ENCODE measurements around the gene PATZ1. TPM values are rescaled to one million over a fixed set of nuclear protein-coding genes. Genes with fewer than 3 reads are reported as not detected.

The PATZ1 gene
- total RNA-seq, 4 donors from 2014 or later = 9.2 to 38.8 (median 25.1) TPM

- Histone ChIP-seq H3K4me3 (no peak overlapping the region), H3K9me3 (no peaks in the 10 kb centered on the region), H3K27ac (no peak overlapping the region), H3K4me1 (no peaks in the 10 kb centered on the region), H3K27me3 (no peaks in the 10 kb centered on the region), H3K36me3 (no peaks in the 10 kb centered on the region)
- no peak for DNase-seq
- intact Hi-C loops (cut with DNase I; ENCODE audit: low total_unique reads) = no loop called here
- no peak for TF ChIP-seq POLR2A (IDR thresholded peaks at IDR 0.05)
- TF ChIP-seq CTCF (IDR thresholded peaks at IDR 0.05) = no peak
These were observed 31.5 kb upstream of the PATZ1 start for GRCh38 chr22:31377612-31378011.

DNA sequence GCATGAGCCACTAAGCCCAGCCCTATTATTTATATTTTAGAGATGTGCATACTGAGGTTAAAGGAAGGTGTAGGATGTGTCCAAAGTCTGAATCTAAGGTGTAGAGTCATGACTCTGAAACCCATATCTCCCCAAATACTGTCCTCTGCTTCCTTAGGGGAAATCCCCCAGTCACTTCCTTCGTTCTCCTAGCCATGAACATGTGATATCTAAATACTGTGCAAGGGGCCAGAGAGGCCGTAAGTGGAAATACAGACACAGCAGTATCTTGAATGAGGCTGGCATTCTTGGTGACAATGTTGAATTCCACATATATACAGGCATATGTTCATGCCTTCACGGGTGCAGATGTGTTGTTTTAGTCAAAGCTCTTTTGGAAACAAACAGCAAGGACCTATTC, 21.3 kb upstream of the PATZ1 start:
- TF ChIP-seq CTCF (IDR thresholded peaks at IDR 0.05) = no peak
- no peak for TF ChIP-seq POLR2A (IDR thresholded peaks at IDR 0.05)
- H3K9me3 ChIP-seq = no peaks in the 10 kb centered on the region
- H3K27me3 ChIP-seq = no peaks in the 10 kb centered on the region
- intact Hi-C loops (cut with DNase I; ENCODE audit: low total_unique reads) = no loop called here
- no peak overlapping the region for H3K27ac ChIP-seq
- no peaks in the 10 kb centered on the region for H3K4me1 ChIP-seq
- DNase-seq = no peak
- H3K4me3 ChIP-seq = no peak overlapping the region
- H3K36me3 ChIP-seq = no peaks in the 10 kb centered on the region

GRCh38 chr22:31363885-31364465, 17.8 kb upstream of the PATZ1 start:
- no peak for TF ChIP-seq POLR2A (IDR thresholded peaks at IDR 0.05)
- Histone ChIP-seq H3K4me3 (no peak overlapping the region), H3K9me3 (no peaks in the 10 kb centered on the region), H3K36me3 (no peaks in the 10 kb centered on the region), H3K27me3 (no peaks in the 10 kb centered on the region), H3K27ac (no peak overlapping the region), H3K4me1 (no peaks in the 10 kb centered on the region)
- DNase-seq = no peak
- intact Hi-C loops (cut with DNase I; ENCODE audit: low total_unique reads) = no loop called here

- Histone ChIP-seq H3K9me3 (no peaks in the 10 kb centered on the region), H3K4me3 (no peak overlapping the region), H3K4me1 (no peaks in the 10 kb centered on the region), H3K36me3 (no peaks in the 10 kb centered on the region), H3K27me3 (no peaks in the 10 kb centered on the region), H3K27ac (no peak overlapping the region)
- no peak for TF ChIP-seq CTCF (IDR thresholded peaks at IDR 0.05)
- TF ChIP-seq POLR2A (IDR thresholded peaks at IDR 0.05) = no peak
- no peak for DNase-seq
- intact Hi-C loops (cut with DNase I; ENCODE audit: low total_unique reads) = no loop called here
These were observed 15.6 kb upstream of the PATZ1 start for GRCh38 chr22:31361743-31362142.

DNA sequence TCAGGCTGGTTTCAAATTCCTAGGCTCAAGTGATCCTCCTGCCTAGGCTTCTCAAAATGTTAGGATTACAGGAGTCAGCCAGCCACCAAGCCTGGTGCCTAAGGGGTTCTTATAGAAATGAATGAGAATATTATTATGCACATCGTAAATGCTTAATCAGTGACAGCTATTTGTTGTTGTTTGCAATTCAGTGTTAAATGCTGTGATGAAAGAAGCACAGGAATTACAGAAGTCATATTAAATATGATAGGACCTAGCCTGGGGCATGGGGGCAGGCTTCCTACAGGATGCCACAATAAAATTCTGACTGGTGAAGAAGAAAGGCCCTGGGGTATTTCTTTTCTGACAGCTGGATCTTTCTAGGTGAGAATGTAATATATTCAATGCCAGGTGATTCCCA, 13.9 kb upstream of the PATZ1 start:
- DNase-seq = no peak
- no peaks in the 10 kb centered on the region for H3K9me3 ChIP-seq
- no peaks in the 10 kb centered on the region for H3K4me1 ChIP-seq
- H3K4me3 ChIP-seq = no peak overlapping the region
- H3K27ac ChIP-seq = no peak overlapping the region
- H3K36me3 ChIP-seq = no peaks in the 10 kb centered on the region
- TF ChIP-seq POLR2A (IDR thresholded peaks at IDR 0.05) = no peak
- no peak for TF ChIP-seq CTCF (IDR thresholded peaks at IDR 0.05)
- intact Hi-C loops (cut with DNase I; ENCODE audit: low total_unique reads) = no loop called here
- H3K27me3 ChIP-seq = no peaks in the 10 kb centered on the region

DNA sequence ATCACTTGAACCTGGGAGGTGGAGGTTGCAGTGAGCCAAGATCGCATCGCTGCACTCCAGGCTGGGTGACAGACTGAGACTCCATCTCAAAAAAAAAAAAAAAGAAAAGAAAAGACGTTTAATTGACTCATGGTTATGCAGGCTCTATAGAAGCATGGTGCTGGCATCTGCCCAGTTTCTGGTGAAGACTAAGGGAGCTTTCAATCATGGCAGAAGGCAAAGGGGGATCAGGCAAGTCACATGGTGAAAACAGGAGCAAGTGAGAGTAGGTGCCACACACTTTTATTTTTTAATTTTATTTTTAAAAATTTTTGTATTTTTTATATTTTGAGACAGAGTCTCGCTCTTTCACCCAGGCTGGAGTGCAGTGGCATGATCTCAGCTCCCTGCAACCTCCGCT, 8.4 kb upstream of the PATZ1 start:
- Histone ChIP-seq H3K4me3 (no peak overlapping the region), H3K27ac (no peak overlapping the region), H3K9me3 (no peaks in the 10 kb centered on the region), H3K27me3 (no peaks in the 10 kb centered on the region), H3K36me3 (no peaks in the 10 kb centered on the region), H3K4me1 (no peaks in the 10 kb centered on the region)
- intact Hi-C loops (cut with DNase I; ENCODE audit: low total_unique reads) = no loop called here
- no peak for DNase-seq
- TF ChIP-seq CTCF (IDR thresholded peaks at IDR 0.05) (no peak), POLR2A (IDR thresholded peaks at IDR 0.05) (no peak)
